ENCODE results near the gene FAM171A1.

Gene FAM171A1

DNA sequence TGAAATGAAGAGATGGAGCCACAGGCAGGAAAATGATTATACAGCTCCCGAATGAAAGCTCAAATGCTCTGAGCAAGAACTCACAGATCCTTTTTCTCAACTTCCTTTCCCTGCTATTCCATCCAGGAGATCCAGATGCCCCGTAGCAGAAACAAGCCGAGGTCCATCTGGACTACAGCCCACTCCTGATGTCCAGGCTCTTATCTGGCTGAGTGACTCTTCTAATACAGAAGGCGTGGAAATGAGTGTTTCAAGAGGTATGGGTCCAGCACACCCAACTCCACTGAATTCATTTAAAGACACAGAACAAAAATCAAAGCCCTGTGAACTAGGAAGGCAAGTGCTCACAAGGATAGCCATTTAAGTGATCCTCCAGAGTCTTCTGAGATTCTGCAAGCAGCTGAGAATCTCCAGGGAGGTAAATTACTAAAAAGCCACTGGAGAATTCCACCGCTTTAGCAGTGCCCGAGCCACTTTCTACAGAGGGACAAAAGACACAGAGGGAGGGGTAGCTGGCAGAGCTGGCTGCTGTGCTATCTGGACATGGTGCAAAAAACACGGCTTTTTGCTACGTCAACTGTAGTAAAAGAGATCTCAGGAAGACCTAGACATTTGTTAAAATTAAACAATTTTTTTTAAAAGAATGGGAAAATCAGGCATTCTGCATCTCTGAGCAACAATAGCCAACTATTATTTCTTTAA lies 24.5 kb downstream of the FAM171A1 start:
- Histone ChIP-seq H3K27me3 (ENCODE audit: insufficient read depth, low read length, poor library complexity, severe bottlenecking) (no peaks in the 10 kb centered on the region), H3K79me2 (ENCODE audit: insufficient read depth, low read length) (no peaks in the 10 kb centered on the region), H2AFZ (ENCODE audit: low read length) (no peak overlapping the region), H3K9ac (ENCODE audit: low read depth, low read length, poor library complexity, severe bottlenecking) (no peak overlapping the region), H3K9me3 (ENCODE audit: insufficient read depth, low read depth, low read length) (no peaks in the 10 kb centered on the region), H3K9me2 (replicated peaks; ENCODE audit: low read depth, low read length) (no peaks in the 10 kb centered on the region), H4K20me1 (ENCODE audit: insufficient read depth, low read length, poor library complexity, severe bottlenecking) (no peaks in the 10 kb centered on the region), H3K36me3 (ENCODE audit: insufficient read depth, low read length) (no peaks in the 10 kb centered on the region), H3K4me2 (ENCODE audit: low read depth, low read length, poor library complexity, severe bottlenecking) (no peak overlapping the region), H3F3A (ENCODE audit: low read depth) (no peaks in the 10 kb centered on the region), H3K4me1 (ENCODE audit: insufficient read depth, low read length, poor library complexity, severe bottlenecking) (no peaks in the 10 kb centered on the region), H3K4me3 (ENCODE audit: low read length, poor library complexity, severe bottlenecking) (no peak overlapping the region)
- TF ChIP-seq EZH2phosphoT487 (IDR thresholded peaks at IDR 0.05; ENCODE audit: borderline replicate concordance), result no peak
- TF ChIP-seq, protein P1, sequence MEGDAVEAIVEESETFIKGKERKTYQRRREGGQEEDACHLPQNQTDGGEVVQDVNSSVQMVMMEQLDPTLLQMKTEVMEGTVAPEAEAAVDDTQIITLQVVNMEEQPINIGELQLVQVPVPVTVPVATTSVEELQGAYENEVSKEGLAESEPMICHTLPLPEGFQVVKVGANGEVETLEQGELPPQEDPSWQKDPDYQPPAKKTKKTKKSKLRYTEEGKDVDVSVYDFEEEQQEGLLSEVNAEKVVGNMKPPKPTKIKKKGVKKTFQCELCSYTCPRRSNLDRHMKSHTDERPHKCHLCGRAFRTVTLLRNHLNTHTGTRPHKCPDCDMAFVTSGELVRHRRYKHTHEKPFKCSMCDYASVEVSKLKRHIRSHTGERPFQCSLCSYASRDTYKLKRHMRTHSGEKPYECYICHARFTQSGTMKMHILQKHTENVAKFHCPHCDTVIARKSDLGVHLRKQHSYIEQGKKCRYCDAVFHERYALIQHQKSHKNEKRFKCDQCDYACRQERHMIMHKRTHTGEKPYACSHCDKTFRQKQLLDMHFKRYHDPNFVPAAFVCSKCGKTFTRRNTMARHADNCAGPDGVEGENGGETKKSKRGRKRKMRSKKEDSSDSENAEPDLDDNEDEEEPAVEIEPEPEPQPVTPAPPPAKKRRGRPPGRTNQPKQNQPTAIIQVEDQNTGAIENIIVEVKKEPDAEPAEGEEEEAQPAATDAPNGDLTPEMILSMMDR (conservative IDR thresholded peaks at IDR 0.05; ENCODE audit: low read length), result no peak

DNA sequence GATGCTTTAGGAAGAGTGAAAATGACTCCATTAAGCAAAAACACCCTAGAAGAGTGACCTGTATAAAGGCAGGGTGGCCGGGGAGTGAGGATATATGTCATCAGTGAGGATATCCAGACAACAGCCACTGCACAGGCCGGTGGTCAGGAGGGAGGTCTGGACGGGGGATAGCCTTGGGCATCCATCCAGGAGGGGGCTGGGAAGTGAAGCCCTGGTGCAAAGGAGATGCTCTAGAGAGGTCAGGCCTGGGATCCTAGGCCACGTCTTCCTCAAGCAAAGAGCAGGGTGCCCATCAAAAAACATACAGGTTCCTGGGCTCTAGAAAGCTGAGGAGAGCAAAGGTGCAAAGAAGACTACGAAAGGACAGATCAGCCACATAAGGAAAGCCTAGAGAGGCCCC lies 25.6 kb downstream of the FAM171A1 start:
- no peak for TF ChIP-seq EZH2phosphoT487 (IDR thresholded peaks at IDR 0.05; ENCODE audit: borderline replicate concordance)
- TF ChIP-seq, protein P1 (conservative IDR thresholded peaks at IDR 0.05; ENCODE audit: low read length), result no peak
- no peaks in the 10 kb centered on the region for H3K36me3 ChIP-seq (ENCODE audit: insufficient read depth, low read length)
- H3K9me2 ChIP-seq (replicated peaks; ENCODE audit: low read depth, low read length), result no peaks in the 10 kb centered on the region
- no peaks in the 10 kb centered on the region for H3K79me2 ChIP-seq (ENCODE audit: insufficient read depth, low read length)
- H3K9me3 ChIP-seq (ENCODE audit: insufficient read depth, low read depth, low read length), result no peaks in the 10 kb centered on the region
- H4K20me1 ChIP-seq (ENCODE audit: insufficient read depth, low read length, poor library complexity, severe bottlenecking), result no peaks in the 10 kb centered on the region
- H3K27me3 ChIP-seq (ENCODE audit: insufficient read depth, low read length, poor library complexity, severe bottlenecking), result no peaks in the 10 kb centered on the region
- no peaks in the 10 kb centered on the region for H3K4me1 ChIP-seq (ENCODE audit: insufficient read depth, low read length, poor library complexity, severe bottlenecking)
- H2AFZ ChIP-seq (ENCODE audit: low read length), result no peak overlapping the region
- no peaks in the 10 kb centered on the region for H3F3A ChIP-seq (ENCODE audit: low read depth)
- no peak overlapping the region for H3K4me3 ChIP-seq (ENCODE audit: low read length, poor library complexity, severe bottlenecking)
- no peak overlapping the region for H3K4me2 ChIP-seq (ENCODE audit: low read depth, low read length, poor library complexity, severe bottlenecking)
- H3K9ac ChIP-seq (ENCODE audit: low read depth, low read length, poor library complexity, severe bottlenecking), result no peak overlapping the region

DNA sequence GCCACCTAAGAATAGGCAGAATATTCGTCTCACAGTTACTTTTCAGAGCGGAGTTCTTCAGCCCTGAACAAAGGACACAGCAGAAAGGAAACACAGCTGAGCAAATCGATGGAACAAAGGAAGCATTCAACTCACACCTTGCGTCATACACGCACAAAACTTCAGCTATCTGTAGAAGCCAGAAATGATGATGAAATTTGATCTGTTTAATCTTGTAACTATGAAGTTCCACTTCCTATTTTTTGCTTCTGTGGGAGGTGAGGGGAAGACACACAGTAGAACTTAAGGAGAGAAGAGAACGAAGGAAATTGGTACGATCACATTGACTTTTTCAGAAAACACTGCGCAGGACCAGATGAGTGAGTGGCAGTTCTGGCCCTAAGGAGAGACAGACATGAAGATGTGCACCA lies 26.2 kb downstream of the FAM171A1 start:
- Histone ChIP-seq H4K20me1 (ENCODE audit: insufficient read depth, low read length, poor library complexity, severe bottlenecking) (no peaks in the 10 kb centered on the region), H3K79me2 (ENCODE audit: insufficient read depth, low read length) (no peaks in the 10 kb centered on the region), H3K36me3 (ENCODE audit: insufficient read depth, low read length) (no peaks in the 10 kb centered on the region), H3K9ac (ENCODE audit: low read depth, low read length, poor library complexity, severe bottlenecking) (no peak overlapping the region), H3K4me3 (ENCODE audit: low read length, poor library complexity, severe bottlenecking) (no peak overlapping the region), H3K9me2 (replicated peaks; ENCODE audit: low read depth, low read length) (no peaks in the 10 kb centered on the region), H3K4me1 (ENCODE audit: insufficient read depth, low read length, poor library complexity, severe bottlenecking) (no peaks in the 10 kb centered on the region), H3F3A (ENCODE audit: low read depth) (no peaks in the 10 kb centered on the region), H3K4me2 (ENCODE audit: low read depth, low read length, poor library complexity, severe bottlenecking) (no peak overlapping the region), H3K27me3 (ENCODE audit: insufficient read depth, low read length, poor library complexity, severe bottlenecking) (no peaks in the 10 kb centered on the region), H2AFZ (ENCODE audit: low read length) (no peak overlapping the region), H3K9me3 (ENCODE audit: insufficient read depth, low read depth, low read length) (no peaks in the 10 kb centered on the region)
- TF ChIP-seq EZH2phosphoT487 (IDR thresholded peaks at IDR 0.05; ENCODE audit: borderline replicate concordance), result no peak
- TF ChIP-seq, protein P1 (conservative IDR thresholded peaks at IDR 0.05; ENCODE audit: low read length), result no peak
